Measurements from ENCODE around the gene UNC5C.
A peak's percentile ranks its signal among the peaks of the same experiment; 100 is the strongest.

Gene UNC5C

GRCh38 chr4:95284655-95285054 lies 264.1 kb downstream of the UNC5C start:
- Histone ChIP-seq H3K9ac (ENCODE audit: low read depth, low read length) (no peak overlapping the region), H3K27me3 (ENCODE audit: control insufficient read depth, insufficient read depth, low read length) (no peaks in the 10 kb centered on the region), H3K36me3 (ENCODE audit: insufficient read depth, low read length) (no peaks in the 10 kb centered on the region), H3K4me2 (ENCODE audit: low read length) (no peak overlapping the region), H3K9me3 (replicated peaks; ENCODE audit: low read length) (no peaks in the 10 kb centered on the region), H3K4me1 (ENCODE audit: control insufficient read depth, insufficient read depth, low read length) (peaks cover 10% of the 10 kb centered on the region), H3K4me3 (ENCODE audit: low read length) (no peak overlapping the region)

GRCh38 chr4:95283320-95283719 lies 265.5 kb downstream of the UNC5C start:
- Histone ChIP-seq H3K27me3 (ENCODE audit: control insufficient read depth, insufficient read depth, low read length) (no peaks in the 10 kb centered on the region), H3K4me2 (ENCODE audit: low read length) (no peak overlapping the region), H3K4me3 (ENCODE audit: low read length) (no peak overlapping the region), H3K4me1 (ENCODE audit: control insufficient read depth, insufficient read depth, low read length) (no peaks in the 10 kb centered on the region), H3K9ac (ENCODE audit: low read depth, low read length) (no peak overlapping the region), H3K9me3 (replicated peaks; ENCODE audit: low read length) (no peaks in the 10 kb centered on the region), H3K36me3 (ENCODE audit: insufficient read depth, low read length) (no peaks in the 10 kb centered on the region)

GRCh38 chr4:95272797-95273196 lies 276.0 kb downstream of the UNC5C start:
- Histone ChIP-seq H3K4me1 (ENCODE audit: control insufficient read depth, insufficient read depth, low read length) (peaks cover 8% of the 10 kb centered on the region), H3K36me3 (ENCODE audit: insufficient read depth, low read length) (no peaks in the 10 kb centered on the region), H3K9me3 (replicated peaks; ENCODE audit: low read length) (no peaks in the 10 kb centered on the region), H3K4me3 (ENCODE audit: low read length) (no peak overlapping the region), H3K9ac (ENCODE audit: low read depth, low read length) (no peak overlapping the region), H3K27me3 (ENCODE audit: control insufficient read depth, insufficient read depth, low read length) (no peaks in the 10 kb centered on the region), H3K4me2 (ENCODE audit: low read length) (no peak overlapping the region)

- H3K4me1 ChIP-seq (ENCODE audit: control insufficient read depth, insufficient read depth, low read length): peaks cover 15% of the 10 kb centered on the region
- H3K4me3 ChIP-seq (ENCODE audit: low read length): no peak overlapping the region
- no peak overlapping the region for H3K4me2 ChIP-seq (ENCODE audit: low read length)
Measured at GRCh38 chr4:95272036-95272435, 276.7 kb downstream of the UNC5C start.

GRCh38 chr4:95268819-95269565 lies 279.8 kb downstream of the UNC5C start:
- Histone ChIP-seq H3K27me3 (ENCODE audit: control insufficient read depth, insufficient read depth, low read length) (no peaks in the 10 kb centered on the region), H3K4me1 (ENCODE audit: control insufficient read depth, insufficient read depth, low read length) (peaks cover 26% of the 10 kb centered on the region), H3K4me2 (ENCODE audit: low read length) (no peak overlapping the region), H3K9me3 (replicated peaks; ENCODE audit: low read length) (no peaks in the 10 kb centered on the region), H3K4me3 (ENCODE audit: low read length) (no peak overlapping the region), H3K9ac (ENCODE audit: low read depth, low read length) (no peak overlapping the region), H3K36me3 (ENCODE audit: insufficient read depth, low read length) (no peaks in the 10 kb centered on the region)

More at GRCh38 chr4:95272036-95272435, 276.7 kb downstream of the UNC5C start:
- Histone ChIP-seq H3K36me3 (ENCODE audit: insufficient read depth, low read length) (no peaks in the 10 kb centered on the region), H3K9me3 (replicated peaks; ENCODE audit: low read length) (no peaks in the 10 kb centered on the region), H3K27me3 (ENCODE audit: control insufficient read depth, insufficient read depth, low read length) (no peaks in the 10 kb centered on the region), H3K9ac (ENCODE audit: low read depth, low read length) (no peak overlapping the region)

- Histone ChIP-seq H3K4me1 (ENCODE audit: control insufficient read depth, insufficient read depth, low read length) (peaks cover 26% of the 10 kb centered on the region), H3K4me3 (ENCODE audit: low read length) (no peak overlapping the region), H3K9me3 (replicated peaks; ENCODE audit: low read length) (no peaks in the 10 kb centered on the region), H3K4me2 (ENCODE audit: low read length) (peak overlapping the region; percentile 51), H3K9ac (ENCODE audit: low read depth, low read length) (peak overlapping the region; percentile 43), H3K27me3 (ENCODE audit: control insufficient read depth, insufficient read depth, low read length) (no peaks in the 10 kb centered on the region), H3K36me3 (ENCODE audit: insufficient read depth, low read length) (no peaks in the 10 kb centered on the region)
Measured at GRCh38 chr4:95267081-95267480, 281.7 kb downstream of the UNC5C start.

- Histone ChIP-seq H3K36me3 (ENCODE audit: insufficient read depth, low read length) (no peaks in the 10 kb centered on the region), H3K4me2 (ENCODE audit: low read length) (peak overlapping the region; percentile 51), H3K27me3 (ENCODE audit: control insufficient read depth, insufficient read depth, low read length) (no peaks in the 10 kb centered on the region), H3K4me1 (ENCODE audit: control insufficient read depth, insufficient read depth, low read length) (peaks cover 26% of the 10 kb centered on the region), H3K9ac (ENCODE audit: low read depth, low read length) (peak overlapping the region; percentile 43), H3K9me3 (replicated peaks; ENCODE audit: low read length) (no peaks in the 10 kb centered on the region), H3K4me3 (ENCODE audit: low read length) (no peak overlapping the region)
Measured at GRCh38 chr4:95265814-95266740, 282.7 kb downstream of the UNC5C start.

- Histone ChIP-seq H3K4me2 (ENCODE audit: low read length) (no peak overlapping the region), H3K4me3 (ENCODE audit: low read length) (no peak overlapping the region), H3K9me3 (replicated peaks; ENCODE audit: low read length) (no peaks in the 10 kb centered on the region), H3K27me3 (ENCODE audit: control insufficient read depth, insufficient read depth, low read length) (no peaks in the 10 kb centered on the region), H3K36me3 (ENCODE audit: insufficient read depth, low read length) (no peaks in the 10 kb centered on the region), H3K4me1 (ENCODE audit: control insufficient read depth, insufficient read depth, low read length) (peaks cover 26% of the 10 kb centered on the region), H3K9ac (ENCODE audit: low read depth, low read length) (no peak overlapping the region)
Measured at GRCh38 chr4:95264843-95265242, 283.9 kb downstream of the UNC5C start.

- no peak overlapping the region for H3K4me3 ChIP-seq (ENCODE audit: low read length)
- no peaks in the 10 kb centered on the region for H3K9me3 ChIP-seq (replicated peaks; ENCODE audit: low read length)
- no peak overlapping the region for H3K4me2 ChIP-seq (ENCODE audit: low read length)
- H3K4me1 ChIP-seq (ENCODE audit: control insufficient read depth, insufficient read depth, low read length): peaks cover 24% of the 10 kb centered on the region
- no peaks in the 10 kb centered on the region for H3K27me3 ChIP-seq (ENCODE audit: control insufficient read depth, insufficient read depth, low read length)
- no peak overlapping the region for H3K9ac ChIP-seq (ENCODE audit: low read depth, low read length)
- H3K36me3 ChIP-seq (ENCODE audit: insufficient read depth, low read length): no peaks in the 10 kb centered on the region
Measured at GRCh38 chr4:95263960-95264359, 284.8 kb downstream of the UNC5C start.

GRCh38 chr4:95263391-95263790 lies 285.4 kb downstream of the UNC5C start:
- peaks cover 21% of the 10 kb centered on the region for H3K4me1 ChIP-seq (ENCODE audit: control insufficient read depth, insufficient read depth, low read length)
- H3K9ac ChIP-seq (ENCODE audit: low read depth, low read length): no peak overlapping the region
- no peak overlapping the region for H3K4me3 ChIP-seq (ENCODE audit: low read length)
- H3K4me2 ChIP-seq (ENCODE audit: low read length): no peak overlapping the region
- no peaks in the 10 kb centered on the region for H3K27me3 ChIP-seq (ENCODE audit: control insufficient read depth, insufficient read depth, low read length)
- no peaks in the 10 kb centered on the region for H3K36me3 ChIP-seq (ENCODE audit: insufficient read depth, low read length)
- H3K9me3 ChIP-seq (replicated peaks; ENCODE audit: low read length): no peaks in the 10 kb centered on the region

- Histone ChIP-seq H3K36me3 (ENCODE audit: insufficient read depth, low read length) (no peaks in the 10 kb centered on the region), H3K27me3 (ENCODE audit: control insufficient read depth, insufficient read depth, low read length) (no peaks in the 10 kb centered on the region), H3K4me1 (ENCODE audit: control insufficient read depth, insufficient read depth, low read length) (peaks cover 10% of the 10 kb centered on the region), H3K4me2 (ENCODE audit: low read length) (peak overlapping the region; percentile 44), H3K4me3 (ENCODE audit: low read length) (no peak overlapping the region), H3K9me3 (replicated peaks; ENCODE audit: low read length) (no peaks in the 10 kb centered on the region), H3K9ac (ENCODE audit: low read depth, low read length) (no peak overlapping the region)
Measured at GRCh38 chr4:95256108-95256835, 292.5 kb downstream of the UNC5C start.
